Lower lobe of right lung (tissue), 2 donors: ENCODE data around the gene FYB1. TPM values are rescaled to one million over a fixed set of nuclear protein-coding genes. Genes with fewer than 3 reads are reported as not detected.

Source experiments
- ATAC-seq, 2 donors: fragments of 200-7000 bp; cut with Tn5 transposase; one replicate each; pipeline ENCODE4 v1.9.1; 2020 to 2022; ENCODE audit warnings: mild to moderate bottlenecking in 2 of 2, moderate library complexity in 2 of 2
- DNase-seq: peaks from one replicate; pipeline ENCODE4 v3.0.0-alpha.2; 2020
- H3K27ac ChIP-seq: fragments of 200-600 bp; one replicate; pipeline ENCODE4 v1.8.0; 2022
- H3K27me3 ChIP-seq: fragments of 200-600 bp; one replicate; pipeline ENCODE4 v1.8.0; 2022; ENCODE audit warnings: low read depth
- H3K36me3 ChIP-seq: fragments of 200-600 bp; one replicate; pipeline ENCODE4 v1.8.0; 2022; ENCODE audit warnings: mild to moderate bottlenecking
- H3K4me1 ChIP-seq: fragments of 200-600 bp; one replicate; pipeline ENCODE4 v1.8.0; 2022
- H3K4me3 ChIP-seq: fragments of 200-600 bp; one replicate; pipeline ENCODE4 v1.8.0; 2022; ENCODE audit warnings: mild to moderate bottlenecking
- H3K9me3 ChIP-seq: fragments of 200-600 bp; one replicate; pipeline ENCODE4 v1.8.0; 2022
- intact Hi-C: fragments of 100-400 bp; cut with DNase I; formaldehyde crosslinking; loops from one replicate; pipeline ENCODE4 v1.11.0; 2022
- total RNA-seq: library from RNA; stranded (reverse); fragmentation: NEBNext Ultra II Directional; extraction: Animal tissue kit (Norgen Biotek cat#: 25700); gene quantifications from one replicate; pipeline ENCODE4 v1.2.1, GENCODE V29; 2021
- TF ChIP-seq, protein P1 (sequence below): fragments of 200-600 bp; IDR thresholded peaks from one replicate; pipeline ENCODE4 v1.8.0; 2022; ENCODE audit warnings: antibody characterized with exemption, mild to moderate bottlenecking
- donor health status: DM: no; HTN: yes; CAD: no; lungs with severe emphysema.

The FYB1 gene
- total RNA-seq, 1 donor from 2014 or later = 51.0 TPM

- ATAC-seq (no peak), DNase-seq (no peak)
- Histone ChIP-seq H3K9me3 (no peaks in the 10 kb centered on the region), H3K27me3 (no peaks in the 10 kb centered on the region), H3K4me1 (peaks cover 32% of the 10 kb centered on the region), H3K27ac (no peak overlapping the region), H3K4me3 (no peak overlapping the region), H3K36me3 (no peaks in the 10 kb centered on the region)
- intact Hi-C loops = no loop called here
- TF ChIP-seq, protein P1, sequence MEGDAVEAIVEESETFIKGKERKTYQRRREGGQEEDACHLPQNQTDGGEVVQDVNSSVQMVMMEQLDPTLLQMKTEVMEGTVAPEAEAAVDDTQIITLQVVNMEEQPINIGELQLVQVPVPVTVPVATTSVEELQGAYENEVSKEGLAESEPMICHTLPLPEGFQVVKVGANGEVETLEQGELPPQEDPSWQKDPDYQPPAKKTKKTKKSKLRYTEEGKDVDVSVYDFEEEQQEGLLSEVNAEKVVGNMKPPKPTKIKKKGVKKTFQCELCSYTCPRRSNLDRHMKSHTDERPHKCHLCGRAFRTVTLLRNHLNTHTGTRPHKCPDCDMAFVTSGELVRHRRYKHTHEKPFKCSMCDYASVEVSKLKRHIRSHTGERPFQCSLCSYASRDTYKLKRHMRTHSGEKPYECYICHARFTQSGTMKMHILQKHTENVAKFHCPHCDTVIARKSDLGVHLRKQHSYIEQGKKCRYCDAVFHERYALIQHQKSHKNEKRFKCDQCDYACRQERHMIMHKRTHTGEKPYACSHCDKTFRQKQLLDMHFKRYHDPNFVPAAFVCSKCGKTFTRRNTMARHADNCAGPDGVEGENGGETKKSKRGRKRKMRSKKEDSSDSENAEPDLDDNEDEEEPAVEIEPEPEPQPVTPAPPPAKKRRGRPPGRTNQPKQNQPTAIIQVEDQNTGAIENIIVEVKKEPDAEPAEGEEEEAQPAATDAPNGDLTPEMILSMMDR = no peak
Observed at GRCh38 chr5:39079147-39079546, 140.2 kb downstream of the FYB1 start.

DNA sequence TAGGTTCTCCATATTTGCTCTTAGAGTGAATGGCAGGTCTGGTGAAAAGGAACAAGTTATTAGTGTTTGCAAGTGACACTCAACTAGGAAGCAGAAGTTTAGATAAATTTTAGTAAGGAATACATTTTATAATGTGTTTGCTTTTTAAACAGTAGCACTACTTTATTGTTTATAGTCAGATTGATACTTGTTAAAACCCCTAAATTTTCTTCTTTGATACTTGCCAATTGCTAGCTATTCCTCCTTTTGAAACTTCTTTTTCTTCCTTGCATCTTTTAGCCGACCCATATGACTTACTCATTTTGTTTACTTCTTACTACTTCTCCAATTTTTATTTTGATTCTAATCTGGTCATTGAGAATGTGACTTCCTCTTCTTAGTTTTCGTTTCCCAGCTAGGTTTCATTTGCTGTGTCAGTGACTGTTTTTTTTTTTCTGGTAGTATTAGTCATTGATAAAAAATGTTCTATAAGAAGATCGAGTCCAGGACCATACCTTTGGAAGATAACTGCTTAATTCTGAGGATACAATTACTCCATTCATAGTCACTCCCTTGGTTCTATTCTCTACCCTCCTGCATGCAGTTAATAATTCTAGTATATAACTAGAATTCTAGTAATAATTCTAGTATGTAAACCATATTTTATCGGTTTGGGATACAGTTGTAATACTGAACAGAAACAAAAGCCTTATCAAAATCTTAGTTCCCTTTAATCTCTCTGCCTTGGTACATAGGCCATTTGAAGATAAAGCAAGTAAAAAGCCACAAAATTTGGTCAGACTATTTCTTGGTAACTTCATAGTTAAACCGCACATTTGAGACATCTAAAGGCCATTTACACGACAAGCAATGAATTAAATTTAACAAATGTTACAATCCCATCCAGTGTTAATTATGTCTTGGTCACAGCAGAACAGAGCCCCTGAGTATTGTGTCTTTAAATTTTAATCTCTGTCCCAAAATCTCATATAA lies 142.3 kb downstream of the FYB1 start:
- Histone ChIP-seq H3K9me3 (no peaks in the 10 kb centered on the region), H3K36me3 (no peaks in the 10 kb centered on the region), H3K4me3 (no peak overlapping the region), H3K27me3 (no peaks in the 10 kb centered on the region), H3K27ac (peak overlapping the region; percentile 1), H3K4me1 (peaks cover 43% of the 10 kb centered on the region)
- no peak for ATAC-seq
- DNase-seq = no peak
- intact Hi-C loops = no loop called here
- TF ChIP-seq, protein P1 = no peak

GRCh38 chr5:39076101-39076756 lies 143.1 kb downstream of the FYB1 start:
- DNase-seq = no peak
- peaks cover 51% of the 10 kb centered on the region for H3K4me1 ChIP-seq
- no peak for ATAC-seq
- no peaks in the 10 kb centered on the region for H3K27me3 ChIP-seq
- no peaks in the 10 kb centered on the region for H3K9me3 ChIP-seq
- TF ChIP-seq, protein P1 = no peak
- no peak overlapping the region for H3K4me3 ChIP-seq
- H3K36me3 ChIP-seq = no peaks in the 10 kb centered on the region
- H3K27ac ChIP-seq = peak overlapping the region; percentile 1
- intact Hi-C loops = no loop called here

DNA sequence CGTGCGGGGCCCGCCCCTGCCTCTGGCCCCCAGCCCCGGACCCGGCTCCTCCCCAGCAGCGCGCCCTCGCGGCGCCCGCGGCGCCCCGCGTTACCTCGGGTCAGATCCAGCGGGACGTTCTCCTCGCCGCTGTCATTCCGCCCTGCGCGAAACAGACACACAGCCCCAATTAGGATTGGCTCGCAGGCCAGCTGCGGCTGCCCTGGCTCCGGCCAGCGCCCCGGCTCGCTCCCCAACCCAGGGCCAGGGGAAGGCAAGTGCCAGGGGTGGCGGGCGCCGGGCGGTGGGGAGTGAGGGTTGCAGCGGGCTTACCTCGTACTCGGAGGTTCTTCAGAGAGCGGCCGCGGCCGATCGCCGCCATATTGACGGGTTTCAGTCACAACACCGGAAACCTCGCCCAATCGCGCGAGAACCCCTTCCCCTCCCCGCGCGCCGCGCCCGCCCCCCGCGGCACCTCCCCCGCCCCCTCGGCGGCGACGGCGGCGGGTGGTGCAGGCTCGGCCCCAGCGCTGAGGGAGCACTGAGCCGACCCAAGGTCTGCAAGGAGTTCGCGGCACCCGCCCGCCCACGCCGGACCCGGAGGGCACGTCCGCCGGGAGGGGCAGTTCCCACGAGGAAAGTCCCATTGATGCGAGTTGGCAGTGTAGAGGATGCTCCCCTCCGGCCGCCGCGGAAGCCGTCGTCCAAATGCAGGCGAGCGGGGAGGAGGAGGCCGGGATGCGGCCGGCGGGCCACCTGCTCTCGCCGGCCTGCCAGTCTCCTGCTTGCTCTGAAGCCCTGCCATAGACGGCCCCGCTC lies 145.1 kb downstream of the FYB1 start, which contains the start of gene RICTOR:
RICTOR (minus strand) TSS at position 383 of the 798 bp plus-strand sequence; CDS start at position 361, 22 bp downstream.
- Histone ChIP-seq H3K9me3 (no peaks in the 10 kb centered on the region), H3K36me3 (no peaks in the 10 kb centered on the region), H3K27me3 (no peaks in the 10 kb centered on the region), H3K4me3 (peak within 1 kb of the TSS; percentile 91), H3K4me1 (peaks cover 47% of the 10 kb centered on the region), H3K27ac (peak within 1 kb of the TSS; percentile 98)
- intact Hi-C loops = no loop called here
- DNase-seq (peak; percentile 95), ATAC-seq (peak; percentile 97 to 98)
- TF ChIP-seq, protein P1 = no peak

DNA sequence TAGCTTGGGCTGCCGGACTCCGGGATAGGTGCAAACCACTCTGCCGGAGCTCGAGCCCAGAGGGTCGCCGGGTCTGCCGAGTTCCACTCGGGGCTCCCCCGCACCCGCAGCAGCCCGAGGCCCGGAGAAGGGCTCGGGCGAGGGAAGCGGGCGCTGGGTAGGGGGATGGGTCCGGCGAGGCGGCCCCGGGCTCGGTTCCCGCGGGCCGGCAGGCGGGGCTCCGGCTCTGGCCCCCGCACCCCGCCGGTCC lies 145.7 kb downstream of the FYB1 start:
- Histone ChIP-seq H3K4me1 (peaks cover 47% of the 10 kb centered on the region), H3K9me3 (no peaks in the 10 kb centered on the region), H3K27me3 (no peaks in the 10 kb centered on the region), H3K27ac (peak overlapping the region; percentile 98), H3K4me3 (peak overlapping the region; percentile 91), H3K36me3 (no peaks in the 10 kb centered on the region)
- DNase-seq = no peak
- intact Hi-C loops = no loop called here
- TF ChIP-seq, protein P1 = no peak
- peak; percentile 56 to 75 for ATAC-seq
